GM19468 (cell line): ENCODE measurements around the gene OR13G1.
A peak's percentile ranks its signal among the peaks of the same experiment; 100 is the strongest.
"Not testable (repeated sequence)": the region's sequence is repeated elsewhere in the genome, so short reads cannot be mapped to it uniquely, and the experiment has no call there.

Source experiments
- ATAC-seq: cut with Tn5 transposase; IDR thresholded peaks from one replicate; pipeline ENCODE4 v1.9.1; 2021; ENCODE audit warnings: mild to moderate bottlenecking, moderate library complexity, moderate number of reproducible peaks; ENCODE audit not compliant: unreplicated experiment; ENCODE audit errors: extremely low read depth

Gene OR13G1, protein sequence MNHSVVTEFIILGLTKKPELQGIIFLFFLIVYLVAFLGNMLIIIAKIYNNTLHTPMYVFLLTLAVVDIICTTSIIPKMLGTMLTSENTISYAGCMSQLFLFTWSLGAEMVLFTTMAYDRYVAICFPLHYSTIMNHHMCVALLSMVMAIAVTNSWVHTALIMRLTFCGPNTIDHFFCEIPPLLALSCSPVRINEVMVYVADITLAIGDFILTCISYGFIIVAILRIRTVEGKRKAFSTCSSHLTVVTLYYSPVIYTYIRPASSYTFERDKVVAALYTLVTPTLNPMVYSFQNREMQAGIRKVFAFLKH

GRCh38 chr1:247679639-247680038 is at the start of gene OR13G1:
OR13G1 (minus strand) TSS chr1:247679739; CDS start chr1:247673041, 6,698 bp downstream.
- ATAC-seq, result no peak

DNA sequence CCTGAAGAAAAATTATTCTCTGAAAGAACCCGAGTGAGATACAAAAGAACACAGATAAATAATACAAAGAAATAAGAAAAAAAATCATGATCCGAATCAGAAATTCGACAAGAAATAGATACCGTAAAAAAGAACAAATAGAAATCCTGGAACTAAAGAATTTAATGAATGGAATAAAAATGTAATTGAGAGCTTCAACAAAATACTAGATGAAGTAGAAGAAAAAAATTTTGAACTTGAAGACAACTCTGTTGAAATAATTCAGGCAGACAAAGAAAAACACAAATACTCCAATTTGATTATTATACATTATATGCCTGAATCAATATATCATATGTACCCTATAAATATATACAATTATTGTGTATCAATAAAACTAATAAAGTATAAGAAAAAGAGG is 41.7 kb upstream of the OR13G1 start:
- no peak for ATAC-seq

DNA sequence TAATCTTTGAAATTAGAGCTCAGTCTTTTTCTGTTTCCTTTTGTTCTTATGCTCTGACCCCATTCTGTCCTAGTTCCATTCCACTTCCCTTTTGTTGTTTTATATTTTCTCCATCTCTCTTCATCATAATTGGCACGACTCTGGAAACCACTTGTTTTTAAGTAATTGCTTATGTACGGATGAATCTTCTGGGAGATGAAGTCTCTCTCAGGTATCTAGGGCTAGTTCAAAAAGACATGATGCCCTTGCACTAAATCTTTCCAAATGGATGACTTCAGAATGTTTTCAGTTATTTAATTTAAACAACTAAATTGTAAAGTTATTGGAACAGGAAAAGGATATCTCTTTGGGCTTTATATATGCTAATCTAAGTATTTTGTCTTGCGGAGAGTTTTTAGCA is 37.0 kb upstream of the OR13G1 start, which contains the start of gene OR6F1:
TSS of gene OR6F1 (minus strand) at position 101 of the 400 bp plus-strand sequence. CDS start 3,891 bp downstream, outside the sequence.
- no peak for ATAC-seq

DNA sequence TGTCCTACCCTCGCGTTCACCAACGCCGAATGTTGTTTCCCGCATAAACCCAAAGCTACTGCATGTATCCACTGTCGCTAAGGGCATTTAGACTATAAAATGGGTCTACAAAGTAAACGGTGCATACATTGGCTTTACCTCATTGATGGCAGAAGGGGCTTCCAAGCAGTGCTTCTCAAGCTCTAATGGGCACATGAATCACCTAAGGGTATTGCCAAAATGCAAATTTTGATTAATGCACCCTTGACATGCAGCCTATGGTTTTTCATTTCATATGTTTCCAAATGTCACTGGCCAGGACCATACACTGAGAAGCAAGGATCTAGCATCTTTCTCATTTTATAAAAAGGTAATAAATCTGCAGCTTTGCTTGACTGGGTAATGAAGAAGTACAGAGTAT is 34.2 kb upstream of the OR13G1 start:
- no peak for ATAC-seq

DNA sequence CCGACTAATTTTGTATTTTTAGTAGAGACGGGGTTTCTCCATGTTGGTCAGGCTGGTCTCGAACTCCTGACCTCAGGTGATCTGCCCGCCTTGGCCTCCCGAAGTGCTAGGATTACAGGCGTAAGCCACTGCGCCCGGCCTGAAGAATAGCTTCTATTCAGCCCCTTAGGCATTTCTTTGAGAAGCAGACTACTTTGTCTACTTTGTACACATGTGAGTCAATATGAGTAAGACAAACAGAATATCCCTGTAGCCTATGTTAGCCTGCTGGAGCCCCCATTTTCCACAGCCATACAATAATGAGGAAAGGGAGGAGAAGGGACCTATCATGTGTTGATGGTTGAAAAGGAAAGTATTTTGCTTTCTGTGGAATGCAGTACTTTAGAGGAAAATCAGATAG is 31.1 kb upstream of the OR13G1 start:
- ATAC-seq, result not testable (repeated sequence)

DNA sequence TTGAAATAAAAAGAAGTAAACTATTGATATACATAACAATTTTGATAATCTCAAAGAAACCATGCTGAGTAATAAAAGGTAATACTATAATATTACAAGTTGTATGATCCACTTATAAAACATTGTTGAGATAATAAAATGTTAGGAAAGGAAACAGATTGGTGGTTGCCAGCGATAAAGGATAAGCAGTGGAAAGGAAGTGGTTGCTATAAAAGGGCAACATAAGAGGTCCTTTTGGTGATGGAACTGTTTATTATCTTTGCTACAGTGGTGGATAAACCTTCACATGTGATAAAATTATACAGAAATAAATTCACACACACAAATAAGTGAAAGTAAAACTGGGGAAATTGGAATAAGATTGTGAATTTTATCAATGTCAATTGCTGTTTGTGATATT is 21.8 kb upstream of the OR13G1 start:
- ATAC-seq, result no peak

- peak; percentile 77 for ATAC-seq
These were observed 1.9 kb upstream of the OR13G1 start for GRCh38 chr1:247681288-247681897.

DNA sequence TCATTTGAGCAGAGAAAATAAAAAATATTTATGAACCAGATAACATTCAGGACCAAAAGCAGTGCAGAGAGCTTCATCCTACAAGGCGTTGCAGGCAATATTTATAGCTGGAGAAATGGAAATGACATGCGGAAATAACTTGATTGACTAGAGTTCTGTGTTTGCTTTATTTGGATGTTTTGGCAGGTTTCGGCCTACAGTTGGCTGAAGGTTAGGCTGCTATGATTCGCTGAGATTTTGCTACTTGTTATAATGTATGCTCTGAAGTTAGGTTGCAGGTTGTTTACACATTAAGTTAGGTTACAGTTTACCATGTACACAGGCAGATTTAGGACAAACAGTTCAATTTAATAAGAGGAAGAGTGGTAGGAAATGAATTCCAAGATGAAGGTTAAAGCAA is 632 bp upstream of the OR13G1 start:
- ATAC-seq, result no peak

DNA sequence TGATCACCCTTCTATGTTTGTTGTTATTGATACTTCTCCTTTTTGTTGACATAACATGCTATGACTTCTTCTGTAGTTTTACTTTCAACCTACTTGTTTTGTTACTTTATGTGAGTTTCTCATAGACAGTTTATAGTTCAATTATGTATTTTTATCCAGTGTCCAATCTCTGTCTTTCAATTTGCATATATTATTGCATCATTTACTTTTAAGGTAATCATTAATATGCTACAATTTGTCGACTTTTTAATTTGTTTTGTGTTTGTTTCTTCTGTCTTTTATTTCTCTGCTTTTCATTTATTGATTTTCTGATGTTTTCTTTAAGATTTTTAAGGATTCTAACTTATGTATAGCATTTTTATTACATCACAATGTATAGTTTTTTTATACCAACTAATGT is 10.3 kb downstream of the OR13G1 start:
- no peak for ATAC-seq

- ATAC-seq, result no peak
These were observed 23.2 kb downstream of the OR13G1 start for GRCh38 chr1:247656221-247656875.

DNA sequence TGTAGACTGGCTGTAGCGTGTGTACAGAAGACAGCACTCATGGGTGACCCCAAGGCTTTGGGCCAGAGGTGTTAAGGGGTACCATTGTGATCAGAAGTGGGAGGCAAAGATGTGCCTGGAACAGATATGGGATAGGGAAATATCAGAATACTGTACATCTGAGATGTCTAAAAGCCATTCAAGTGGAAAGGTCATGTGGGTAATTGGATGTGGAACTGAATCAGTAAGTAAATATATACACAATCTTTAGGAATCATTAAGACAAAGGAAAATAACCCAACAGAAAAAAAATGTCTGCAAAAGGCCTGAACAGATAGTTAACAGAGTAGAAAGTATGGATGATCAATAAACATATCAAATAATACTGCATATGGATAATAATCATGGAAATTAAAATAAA is 26.5 kb downstream of the OR13G1 start:
- ATAC-seq, result no peak

- no peak for ATAC-seq
These were observed 31.7 kb downstream of the OR13G1 start for GRCh38 chr1:247647864-247648263.

DNA sequence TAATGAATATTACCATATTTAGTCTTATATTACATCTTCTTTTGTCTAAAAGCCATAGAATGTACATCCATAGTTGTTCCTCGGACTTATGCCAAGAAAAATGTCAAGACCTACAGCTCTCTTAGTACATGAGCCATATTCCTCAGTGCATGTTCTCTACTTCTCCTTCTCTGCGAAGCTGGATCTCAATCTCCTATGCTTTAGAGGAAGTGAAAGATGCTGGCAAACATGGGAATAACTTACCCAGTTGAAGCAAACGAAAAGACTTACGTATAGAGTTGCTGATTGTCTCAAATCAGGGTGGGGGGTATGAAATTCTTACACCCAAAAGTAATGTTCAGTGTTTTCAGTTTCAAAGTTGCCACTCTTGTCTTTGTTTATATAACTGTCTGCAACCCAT is 32.7 kb downstream of the OR13G1 start:
- no peak for ATAC-seq

GRCh38 chr1:247642742-247643141 is 36.8 kb downstream of the OR13G1 start:
- ATAC-seq, result no peak

DNA sequence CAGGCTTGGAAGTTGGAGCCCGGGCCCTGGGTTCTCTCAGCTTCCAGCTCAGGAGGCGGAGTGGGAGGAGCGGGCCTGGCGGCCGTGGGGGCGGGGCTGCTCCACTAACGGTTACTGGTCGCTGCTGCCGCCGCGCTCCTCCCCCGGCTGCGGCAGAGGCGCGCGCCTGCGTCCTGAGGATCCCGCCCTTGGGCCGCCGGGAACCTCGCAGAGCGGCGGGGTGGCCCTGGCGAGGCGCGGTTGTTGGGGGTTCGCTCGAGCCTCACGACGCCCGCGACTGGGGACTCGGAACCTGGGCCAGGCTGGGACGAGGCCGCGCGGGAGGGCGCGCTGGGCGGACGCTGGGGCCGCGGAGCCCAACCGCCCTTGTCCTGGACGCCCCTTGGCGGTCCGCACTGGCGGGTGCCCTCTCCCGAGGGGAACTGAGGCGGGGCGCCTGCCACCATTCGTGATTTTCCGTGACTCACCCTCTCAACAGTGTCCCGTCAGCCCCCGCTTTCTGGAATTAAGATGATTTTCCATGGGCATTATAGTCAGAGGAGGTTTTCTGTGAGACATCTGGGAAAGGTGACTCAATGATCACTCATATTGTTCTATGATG is 40.1 kb downstream of the OR13G1 start:
- no peak for ATAC-seq

DNA sequence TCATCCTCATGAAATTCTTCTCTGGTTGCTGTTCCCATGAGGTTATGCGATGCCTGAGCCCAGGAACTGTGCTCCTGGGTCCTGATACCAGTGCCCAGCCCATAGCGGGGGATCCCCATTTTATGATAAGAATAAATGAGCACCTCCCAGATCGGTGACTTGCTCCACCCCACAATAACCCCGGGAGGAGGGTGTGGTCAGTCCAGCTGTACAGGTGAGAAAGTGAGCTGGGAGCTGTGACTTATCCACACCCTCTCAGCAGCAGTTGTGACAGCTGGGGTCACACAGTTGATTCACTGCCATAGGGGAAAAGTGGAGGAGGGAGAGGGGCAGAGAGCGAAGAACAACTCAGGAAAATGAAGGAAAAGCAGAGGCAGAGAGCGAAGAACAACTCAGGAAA is 40.8 kb downstream of the OR13G1 start:
- ATAC-seq, result no peak

DNA sequence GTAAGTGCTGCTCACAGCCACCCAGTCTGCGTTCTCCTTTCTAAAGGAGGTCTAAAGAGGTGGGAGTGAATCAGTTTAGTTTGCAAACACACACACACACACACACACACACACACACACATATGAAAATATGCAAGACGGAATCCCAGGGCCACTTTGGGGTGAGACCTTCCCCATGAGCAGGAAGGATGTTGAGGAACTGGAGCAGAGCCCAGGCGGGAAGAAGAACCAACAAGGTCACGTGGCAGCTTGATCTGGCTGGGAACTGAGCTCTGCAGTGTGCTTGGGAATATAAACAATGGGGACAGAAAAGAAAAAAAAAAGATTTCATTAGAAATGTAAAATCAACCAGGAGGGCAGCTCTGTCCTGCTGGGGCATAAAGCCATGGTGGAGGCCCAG is 41.5 kb downstream of the OR13G1 start:
- no peak for ATAC-seq

DNA sequence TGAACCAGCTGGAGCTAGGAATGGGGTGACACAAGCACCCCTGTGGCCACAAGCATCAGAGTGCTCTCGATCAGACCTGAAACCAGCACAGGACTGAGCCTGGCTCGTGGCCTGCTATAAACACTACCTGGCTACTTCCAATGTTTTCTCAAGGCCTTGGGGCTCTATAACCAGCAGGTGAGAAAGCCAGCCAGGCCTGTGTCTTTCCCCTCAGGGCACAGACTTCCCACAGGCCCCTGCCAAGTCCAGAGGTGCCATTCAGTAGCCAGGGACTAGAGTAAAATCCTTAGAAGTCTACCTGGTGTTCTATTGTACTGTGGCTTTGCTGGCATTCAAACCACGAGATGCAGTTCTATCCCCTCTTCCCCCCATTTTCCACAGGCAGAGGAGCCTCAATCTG is 51.6 kb downstream of the OR13G1 start:
- ATAC-seq, result no peak
